Astrocyte of the cerebellum (primary cell): ENCODE measurements around the gene PNPT1.
"Not testable (repeated sequence)": the region's sequence is repeated elsewhere in the genome, so short reads cannot be mapped to it uniquely, and the experiment has no call there.

Experiments
- DNase-seq: peaks from one replicate; pipeline ENCODE4 v3.0.0-alpha.2; 2011; ENCODE audit warnings: low read depth
- H3K4me3 ChIP-seq: 2 replicates; pipeline ENCODE4 v1.5.1; 2011; ENCODE audit warnings: mild to moderate bottlenecking, low read depth, low read length, moderate library complexity
- CTCF ChIP-seq: IDR thresholded peaks from 2 replicates; pipeline ENCODE4 v1.5.1; 2012; ENCODE audit warnings: low read length, low read depth, moderate library complexity, mild to moderate bottlenecking; ENCODE audit errors: missing control alignments
- in situ Hi-C: cut with HindIII; loops from 2 replicates; pipeline ENCODE4 v1.10.0; 2017; ENCODE audit warnings: low sequenced_read_pairs

Gene PNPT1

GRCh38 chr2:55710025-55710424 is 16.4 kb upstream of the PNPT1 start:
- no peak for DNase-seq
- in situ Hi-C loops = no loop called here
- TF ChIP-seq CTCF = no peak
- H3K4me3 ChIP-seq = no peak overlapping the region

GRCh38 chr2:55707751-55708150 is 14.1 kb upstream of the PNPT1 start:
- in situ Hi-C loops = no loop called here
- DNase-seq = no peak
- H3K4me3 ChIP-seq = no peak overlapping the region
- TF ChIP-seq CTCF = no peak

GRCh38 chr2:55706258-55706657 is 12.6 kb upstream of the PNPT1 start:
- H3K4me3 ChIP-seq, DNase-seq, in situ Hi-C loops: not testable (repeated sequence)

GRCh38 chr2:55705027-55705653 is 11.5 kb upstream of the PNPT1 start:
- no peak overlapping the region for H3K4me3 ChIP-seq
- no peak for DNase-seq
- in situ Hi-C loops = no loop called here
- TF ChIP-seq CTCF = no peak

- no peak overlapping the region for H3K4me3 ChIP-seq
- no peak for DNase-seq
- no peak for TF ChIP-seq CTCF
- in situ Hi-C loops = no loop called here
Measured at GRCh38 chr2:55703350-55703749, 9.7 kb upstream of the PNPT1 start.

GRCh38 chr2:55692740-55693139 is 904 bp downstream of the PNPT1 start:
- DNase-seq, in situ Hi-C loops: not testable (repeated sequence)
- H3K4me3 ChIP-seq = peak overlapping the region; percentile 94

GRCh38 chr2:55672630-55673029 is 21.0 kb downstream of the PNPT1 start:
- DNase-seq = no peak
- no peak for TF ChIP-seq CTCF
- in situ Hi-C loops = no loop called here
- no peak overlapping the region for H3K4me3 ChIP-seq

GRCh38 chr2:55668956-55669355 is 24.7 kb downstream of the PNPT1 start:
- no peak for DNase-seq
- in situ Hi-C loops = no loop called here
- no peak overlapping the region for H3K4me3 ChIP-seq
- TF ChIP-seq CTCF = no peak
